HG02981 (cell line): ENCODE measurements around the gene C11orf91.
"Not testable (repeated sequence)": the region's sequence is repeated elsewhere in the genome, so short reads cannot be mapped to it uniquely, and the experiment has no call there.

ENCODE experiments used
- ATAC-seq: cut with Tn5 transposase; IDR thresholded peaks from one replicate; pipeline ENCODE4 v1.9.1; 2021; ENCODE audit warnings: mild to moderate bottlenecking, moderate library complexity; ENCODE audit not compliant: unreplicated experiment

Gene C11orf91

GRCh38 chr11:33670250-33671011 lies 30.2 kb downstream of the C11orf91 start:
- ATAC-seq = no peak

GRCh38 chr11:33669598-33670249 lies 30.9 kb downstream of the C11orf91 start:
- no peak for ATAC-seq

- no peak for ATAC-seq
Measured at GRCh38 chr11:33668951-33669596, 31.6 kb downstream of the C11orf91 start.

GRCh38 chr11:33668468-33668825 lies 32.2 kb downstream of the C11orf91 start:
- ATAC-seq = no peak

GRCh38 chr11:33667819-33668467 lies 32.7 kb downstream of the C11orf91 start:
- no peak for ATAC-seq

GRCh38 chr11:33665350-33666106 lies 35.1 kb downstream of the C11orf91 start:
- no peak for ATAC-seq

- no peak for ATAC-seq
Measured at GRCh38 chr11:33664827-33665226, 35.8 kb downstream of the C11orf91 start.

GRCh38 chr11:33664166-33664565 lies 36.5 kb downstream of the C11orf91 start:
- ATAC-seq = no peak

GRCh38 chr11:33663121-33663520 lies 37.5 kb downstream of the C11orf91 start:
- ATAC-seq = no peak

GRCh38 chr11:33661526-33661925 lies 39.1 kb downstream of the C11orf91 start:
- ATAC-seq = not testable (repeated sequence)

GRCh38 chr11:33660962-33661361 lies 39.7 kb downstream of the C11orf91 start:
- ATAC-seq = no peak

- ATAC-seq = no peak
Measured at GRCh38 chr11:33659370-33660139, 41.1 kb downstream of the C11orf91 start.

- no peak for ATAC-seq
Measured at GRCh38 chr11:33658195-33658900, 42.3 kb downstream of the C11orf91 start.

GRCh38 chr11:33657757-33658156 lies 42.9 kb downstream of the C11orf91 start:
- no peak for ATAC-seq

GRCh38 chr11:33656768-33657167 lies 43.9 kb downstream of the C11orf91 start:
- no peak for ATAC-seq

GRCh38 chr11:33655842-33656600 lies 44.6 kb downstream of the C11orf91 start:
- no peak for ATAC-seq

GRCh38 chr11:33654594-33654993 lies 46.0 kb downstream of the C11orf91 start:
- ATAC-seq = no peak

- no peak for ATAC-seq
Measured at GRCh38 chr11:33652930-33653329, 47.7 kb downstream of the C11orf91 start.

GRCh38 chr11:33652431-33652830 lies 48.2 kb downstream of the C11orf91 start:
- ATAC-seq = no peak
